ENCODE measurements around the gene S100A12.

The S100A12 gene

GRCh38 chr1:153397051-153397923 lies 21.9 kb upstream of the S100A12 start:
- DNase-seq: no peak

- no peak for DNase-seq
Measured at GRCh38 chr1:153396461-153396860, 21.0 kb upstream of the S100A12 start.

- no peak for DNase-seq
Measured at GRCh38 chr1:153395776-153396175, 20.4 kb upstream of the S100A12 start.

- DNase-seq: no peak
Measured at GRCh38 chr1:153395136-153395685, 19.8 kb upstream of the S100A12 start.

- DNase-seq: no peak
Measured at GRCh38 chr1:153394391-153394790, 19.0 kb upstream of the S100A12 start.

- no peak for DNase-seq
Measured at GRCh38 chr1:153393926-153394325, 18.5 kb upstream of the S100A12 start.

GRCh38 chr1:153392822-153393221 lies 17.4 kb upstream of the S100A12 start:
- DNase-seq: no peak

- DNase-seq: no peak
Measured at GRCh38 chr1:153392258-153392657, 16.8 kb upstream of the S100A12 start.

GRCh38 chr1:153390938-153391710 lies 15.7 kb upstream of the S100A12 start, which contains the start of gene S100A8:
Gene S100A8 (minus strand): TSS chr1:153391073. CDS start chr1:153390535, 538 bp downstream.
- peak in 10 of 56 donors; percentile 1 to 19 (median 8) for DNase-seq

- DNase-seq: no peak
Measured at GRCh38 chr1:153389973-153390879, 14.8 kb upstream of the S100A12 start.

- no peak for DNase-seq
Measured at GRCh38 chr1:153389401-153389800, 14.0 kb upstream of the S100A12 start.

GRCh38 chr1:153387785-153388184 lies 12.4 kb upstream of the S100A12 start:
- DNase-seq: no peak

- DNase-seq: no peak
Measured at GRCh38 chr1:153387001-153387400, 11.6 kb upstream of the S100A12 start.

- peak in 14 of 56 donors; percentile 3 to 34 (median 8) for DNase-seq
Measured at GRCh38 chr1:153386500-153386901, 11.1 kb upstream of the S100A12 start.

- DNase-seq: no peak
Measured at GRCh38 chr1:153384958-153385580, 9.6 kb upstream of the S100A12 start.

- DNase-seq: no peak
Measured at GRCh38 chr1:153380711-153381110, 5.3 kb upstream of the S100A12 start.

GRCh38 chr1:153379591-153379990 lies 4.2 kb upstream of the S100A12 start:
- DNase-seq: no peak

- no peak for DNase-seq
Measured at GRCh38 chr1:153374071-153374470, 1.4 kb downstream of the S100A12 start.

GRCh38 chr1:153372571-153372970 lies 2.9 kb downstream of the S100A12 start:
- DNase-seq: no peak

GRCh38 chr1:153371231-153371630 lies 4.2 kb downstream of the S100A12 start:
- no peak for DNase-seq

All from amygdala (tissue), 56 donors.